HepG2 (cell line): ENCODE measurements around the gene ABCA3. TPM values are rescaled to one million over a fixed set of nuclear protein-coding genes. Genes with fewer than 3 reads are reported as not detected.

Source experiments
- AGO2 ChIP-seq: fragments of 200-400 bp; formaldehyde crosslinking; optimal IDR thresholded peaks from 2 replicates; pipeline ENCODE3; 2017; ENCODE audit warnings: mild to moderate bottlenecking, low read depth, low read length, moderate library complexity
- ARNT ChIP-seq: fragments of 450-650 bp; IDR thresholded peaks from 2 replicates; pipeline ENCODE4 v1.6.1; 2017
- CBX2 ChIP-seq, 2 experiments: fragments of 200-600 bp in 1 of 2; sonication (generic); formaldehyde crosslinking in 1 of 2; IDR thresholded peaks; 2 replicates each; pipeline versions ENCODE4 v1.7.0 to v1.8.1; 2018 to 2022; ENCODE audit warnings: low read depth in 2 of 2, low read length in 1 of 2, mild to moderate bottlenecking in 1 of 2, missing genetic modification reagents in 1 of 2
- GABPA ChIP-seq, 2 experiments: IDR thresholded peaks; 2 replicates each; pipeline ENCODE4 v1.6.1; 2011 to 2016; ENCODE audit warnings: low read depth in 2 of 2, low read length in 1 of 2, missing biosample characterization in 1 of 2, missing genetic modification characterization in 1 of 2
- KDM6A ChIP-seq: IDR thresholded peaks from 2 replicates; pipeline ENCODE4 v1.6.1; 2016; ENCODE audit warnings: low read depth
- MBNL3 ChIP-seq: fragments of 250-450 bp; sonication (Bioruptor Pico); conservative IDR thresholded peaks from 2 replicates; pipeline ENCODE4 v1.8.0; 2022; ENCODE audit warnings: mild to moderate bottlenecking, inconsistent platforms
- MTA3 ChIP-seq: sonication (generic); formaldehyde crosslinking; IDR thresholded peaks from 2 replicates; pipeline ENCODE4 v1.4.0; 2020; ENCODE audit warnings: missing genetic modification reagents
- NFATC3 ChIP-seq: sonication (generic); formaldehyde crosslinking; IDR thresholded peaks from 2 replicates; pipeline ENCODE4 v1.5.1; 2020; ENCODE audit warnings: mild to moderate bottlenecking, missing genetic modification reagents
- NONO ChIP-seq, 2 experiments: fragments of 450-650 bp in 1 of 2; sonication (generic) in 1 of 2; formaldehyde crosslinking in 1 of 2; IDR thresholded peaks in 1 of 2; conservative IDR thresholded peaks in 1 of 2; 2 replicates each; pipeline versions ENCODE4 v1.6.1 to v1.8.0; 2017 to 2022; ENCODE audit warnings: mild to moderate bottlenecking in 1 of 2, missing genetic modification reagents in 1 of 2, moderate library complexity in 1 of 2
- NPAS2 ChIP-seq: sonication (generic); formaldehyde crosslinking; IDR thresholded peaks from 2 replicates; pipeline ENCODE4 v1.8.0; 2022; ENCODE audit warnings: mild to moderate bottlenecking, missing genetic modification reagents, borderline replicate concordance
- NR2C2 ChIP-seq: sonication (generic); formaldehyde crosslinking; IDR thresholded peaks from 2 replicates; pipeline ENCODE4 v1.4.0; 2020; ENCODE audit warnings: missing genetic modification reagents, mild to moderate bottlenecking, moderate library complexity, borderline replicate concordance
- PAF1 ChIP-seq: IDR thresholded peaks from 2 replicates; pipeline ENCODE4 v1.6.1; 2016; ENCODE audit warnings: missing genetic modification reagents, missing compliant biosample characterization
- PLRG1 ChIP-seq: fragments of 450-650 bp; conservative IDR thresholded peaks from 2 replicates; pipeline ENCODE4 v1.6.1; 2016
- POLR2AphosphoS2 ChIP-seq: IDR thresholded peaks from 2 replicates; pipeline ENCODE4 v1.6.1; 2011; ENCODE audit warnings: low read depth, low read length, improper control_type of control experiment
- SRSF1 ChIP-seq: fragments of 200-400 bp; formaldehyde crosslinking; optimal IDR thresholded peaks from 2 replicates; pipeline ENCODE3; 2017; ENCODE audit warnings: mild to moderate bottlenecking, low read depth, low read length, moderate library complexity
- THYN1 ChIP-seq: sonication (generic); formaldehyde crosslinking; IDR thresholded peaks from 2 replicates; pipeline ENCODE4 v1.8.1; 2023; ENCODE audit warnings: low read depth, mild to moderate bottlenecking, moderate library complexity, missing genetic modification reagents, borderline replicate concordance
- TP53 ChIP-seq: sonication (generic); formaldehyde crosslinking; conservative IDR thresholded peaks from 2 replicates; pipeline ENCODE4 v1.4.0; 2020; ENCODE audit warnings: missing genetic modification reagents
- ZBTB21 ChIP-seq: sonication (generic); formaldehyde crosslinking; IDR thresholded peaks from 2 replicates; pipeline ENCODE4 v1.4.0; 2020; ENCODE audit warnings: missing genetic modification reagents
- ZNF350 ChIP-seq: sonication (generic); formaldehyde crosslinking; IDR thresholded peaks from 2 replicates; pipeline ENCODE4 v1.4.0; 2020; ENCODE audit warnings: mild to moderate bottlenecking, low read depth, missing genetic modification reagents, borderline replicate concordance
- ZNF724P ChIP-seq: sonication (generic); formaldehyde crosslinking; IDR thresholded peaks from 2 replicates; pipeline ENCODE4 v1.8.0; 2022; ENCODE audit warnings: missing genetic modification reagents, borderline replicate concordance
- ZNF772 ChIP-seq: sonication (generic); formaldehyde crosslinking; IDR thresholded peaks from 2 replicates; pipeline ENCODE4 v1.5.0; 2020; ENCODE audit warnings: mild to moderate bottlenecking, missing genetic modification reagents
- ZNF83 ChIP-seq: sonication (generic); formaldehyde crosslinking; IDR thresholded peaks from 2 replicates; pipeline ENCODE4 v1.4.0; 2020; ENCODE audit warnings: missing genetic modification reagents, mild to moderate bottlenecking, borderline replicate concordance
- ZNF878 ChIP-seq: sonication (generic); formaldehyde crosslinking; IDR thresholded peaks from 2 replicates; pipeline ENCODE4 v1.8.1; 2023; ENCODE audit warnings: mild to moderate bottlenecking, missing genetic modification reagents, moderate library complexity
- ZNF891 ChIP-seq: sonication (generic); formaldehyde crosslinking; IDR thresholded peaks from 2 replicates; pipeline ENCODE4 v1.5.0; 2020; ENCODE audit warnings: mild to moderate bottlenecking, missing genetic modification reagents
- polyA plus RNA-seq, 8 experiments: library from polyadenylated mRNA; depleted of rRNA in 3 of 8; stranded (reverse) in 7 of 8; unstranded in 1 of 8; fragments of >200 nt; fragmentation: Illumina TruSeq in 4 of 8; extraction: Trizol in 4 of 8; gene quantifications; 2 replicates each; pipeline versions ENCODE4 v1.2.1 to v1.2.3, GENCODE V29; 2011 to 2016; ENCODE audit warnings: low read depth in 4 of 8, missing spikeins in 1 of 8, mixed read lengths in 1 of 8; ENCODE audit not compliant: insufficient read depth in 1 of 8
- total RNA-seq, 5 experiments: library from RNA; depleted of rRNA; stranded (reverse); fragments of >200 nt; fragmentation: Illumina TruSeq; extraction: Trizol; gene quantifications; 2 replicates each; pipeline ENCODE4 v1.2.3, GENCODE V29; 2016; ENCODE audit warnings: low read depth in 1 of 5
- TF ChIP-seq, protein P1 (sequence below): IDR thresholded peaks from 2 replicates; pipeline ENCODE4 v1.6.1; 2016; ENCODE audit warnings: mild to moderate bottlenecking
- TF ChIP-seq, protein P2 (sequence below): IDR thresholded peaks from 2 replicates; pipeline ENCODE4 v1.6.1; 2012; ENCODE audit warnings: inconsistent platforms
- TF ChIP-seq, protein P3 (sequence below): sonication (generic); formaldehyde crosslinking; IDR thresholded peaks from 2 replicates; pipeline ENCODE4 v1.8.0; 2022; ENCODE audit warnings: mild to moderate bottlenecking, missing genetic modification reagents, borderline replicate concordance

ABCA3 gene
- total and polyA plus RNA-seq, 2 of the 13 experiments (the other 11 are each of a cell fraction or from before 2014, with no cell fraction given) = 0.60 to 1.5 TPM

DNA sequence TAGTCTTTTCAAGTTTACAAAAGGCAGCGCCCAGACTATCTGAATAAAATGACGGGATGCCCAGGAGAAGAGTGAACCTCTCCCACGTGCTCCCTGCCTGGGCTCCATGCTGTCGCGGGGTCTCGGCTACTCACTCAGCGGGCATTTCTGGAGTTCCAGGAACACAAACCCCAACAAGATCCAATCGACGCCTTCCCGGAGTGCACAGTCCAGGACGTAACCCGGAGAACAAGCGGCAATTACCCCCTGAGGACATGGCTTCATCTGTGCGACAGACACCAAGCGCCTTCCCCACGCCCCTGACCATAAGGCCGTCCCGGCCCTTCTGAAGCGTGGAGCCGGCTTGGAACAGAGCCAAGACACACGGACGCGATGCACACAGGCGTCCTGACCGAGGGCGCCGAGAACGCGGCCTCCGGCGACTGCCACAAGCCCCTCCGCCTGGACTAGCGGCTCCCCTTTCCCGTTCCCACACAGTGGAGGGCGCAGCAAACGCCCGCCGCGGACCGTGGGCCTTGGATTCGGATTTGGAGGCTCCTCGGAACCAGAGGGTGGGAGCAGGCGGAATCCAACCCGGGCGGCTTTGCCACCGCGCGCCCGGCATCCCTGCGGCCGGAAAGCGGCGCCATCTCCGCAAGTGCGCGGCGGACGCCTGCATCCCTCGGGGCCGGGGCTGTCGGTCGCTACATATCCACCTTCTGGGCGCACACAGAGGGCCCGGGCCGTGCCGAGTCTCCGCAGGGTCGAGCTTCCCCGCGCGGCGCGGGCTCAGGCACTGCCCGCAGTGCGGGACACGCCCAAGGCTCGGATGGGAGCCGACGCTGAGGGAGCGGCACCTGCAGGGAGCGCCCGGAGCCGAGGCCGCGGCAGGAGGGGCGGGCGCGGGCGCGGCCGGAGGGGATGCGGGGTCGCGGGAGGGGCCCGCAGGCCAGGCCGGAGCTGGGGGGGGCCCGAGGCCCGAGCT, 725 bp downstream of the ABCA3 start (continued):
- TF ChIP-seq NONO (IDR thresholded peaks at IDR 0.05) = no peak
- peak; percentile 49; the same call in 1 of the 2 replicates for TF ChIP-seq NONO (CRISPR knock-in tag; conservative IDR thresholded peaks at IDR 0.05)
- TF ChIP-seq NPAS2 (CRISPR knock-in tag) = no peak
- TF ChIP-seq PAF1 (CRISPR knock-in tag) = no peak
- 0 out of 2 replicates have a peak, but pooled peaks have one; percentile 39 for TF ChIP-seq ZNF878 (CRISPR knock-in tag)
- no peak; the same call in 1 of the 2 replicates for TF ChIP-seq NR2C2 (CRISPR knock-in tag)
- no peak for TF ChIP-seq ARNT
- 0 out of 2 replicates have a peak, but pooled peaks have one; percentile 64 for TF ChIP-seq CBX2 (IDR thresholded peaks at IDR 0.05; ENCODE audit: low read depth, low read length)
- TF ChIP-seq CBX2 (CRISPR knock-in tag; IDR thresholded peaks at IDR 0.05; ENCODE audit: low read depth) = no peak
- TF ChIP-seq POLR2AphosphoS2 = no peak
- TF ChIP-seq PLRG1 = no peak
- peak; percentile 40; the same call in 1 of the 2 replicates for TF ChIP-seq GABPA (IDR thresholded peaks at IDR 0.05; ENCODE audit: low read depth, low read length)
- TF ChIP-seq GABPA (CRISPR knock-in tag; IDR thresholded peaks at IDR 0.05; ENCODE audit: low read depth) = no peak
- TF ChIP-seq KDM6A = no peak
- peak; percentile 56; the same call in 1 of the 2 replicates for TF ChIP-seq ZNF350
- TF ChIP-seq, protein P1, sequence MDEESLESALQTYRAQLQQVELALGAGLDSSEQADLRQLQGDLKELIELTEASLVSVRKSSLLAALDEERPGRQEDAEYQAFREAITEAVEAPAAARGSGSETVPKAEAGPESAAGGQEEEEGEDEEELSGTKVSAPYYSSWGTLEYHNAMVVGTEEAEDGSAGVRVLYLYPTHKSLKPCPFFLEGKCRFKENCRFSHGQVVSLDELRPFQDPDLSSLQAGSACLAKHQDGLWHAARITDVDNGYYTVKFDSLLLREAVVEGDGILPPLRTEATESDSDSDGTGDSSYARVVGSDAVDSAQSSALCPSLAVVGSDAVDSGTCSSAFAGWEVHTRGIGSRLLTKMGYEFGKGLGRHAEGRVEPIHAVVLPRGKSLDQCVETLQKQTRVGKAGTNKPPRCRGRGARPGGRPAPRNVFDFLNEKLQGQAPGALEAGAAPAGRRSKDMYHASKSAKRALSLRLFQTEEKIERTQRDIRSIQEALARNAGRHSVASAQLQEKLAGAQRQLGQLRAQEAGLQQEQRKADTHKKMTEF (CRISPR knock-in tag) = peak; percentile 50; the same call in 1 of the 2 replicates
- TF ChIP-seq ZNF83 = no peak
- TF ChIP-seq SRSF1 = no peak
- TF ChIP-seq MBNL3 (CRISPR knock-in tag) = no peak
- no peak for TF ChIP-seq AGO2
- 0 out of 2 replicates have a peak, but pooled peaks have one; percentile 49 for TF ChIP-seq ZNF891 (CRISPR knock-in tag)
- no peak for TF ChIP-seq THYN1 (CRISPR knock-in tag)
- TF ChIP-seq ZNF724P (CRISPR knock-in tag) = no peak
- no peak; the same call in 1 of the 2 replicates for TF ChIP-seq ZNF772 (CRISPR knock-in tag)
- TF ChIP-seq NFATC3 (CRISPR knock-in tag) = 0 out of 2 replicates have a peak, but pooled peaks have one; percentile 75
- TF ChIP-seq, protein P2, sequence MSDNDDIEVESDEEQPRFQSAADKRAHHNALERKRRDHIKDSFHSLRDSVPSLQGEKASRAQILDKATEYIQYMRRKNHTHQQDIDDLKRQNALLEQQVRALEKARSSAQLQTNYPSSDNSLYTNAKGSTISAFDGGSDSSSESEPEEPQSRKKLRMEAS = peak; percentile 68
- TF ChIP-seq, protein P3, sequence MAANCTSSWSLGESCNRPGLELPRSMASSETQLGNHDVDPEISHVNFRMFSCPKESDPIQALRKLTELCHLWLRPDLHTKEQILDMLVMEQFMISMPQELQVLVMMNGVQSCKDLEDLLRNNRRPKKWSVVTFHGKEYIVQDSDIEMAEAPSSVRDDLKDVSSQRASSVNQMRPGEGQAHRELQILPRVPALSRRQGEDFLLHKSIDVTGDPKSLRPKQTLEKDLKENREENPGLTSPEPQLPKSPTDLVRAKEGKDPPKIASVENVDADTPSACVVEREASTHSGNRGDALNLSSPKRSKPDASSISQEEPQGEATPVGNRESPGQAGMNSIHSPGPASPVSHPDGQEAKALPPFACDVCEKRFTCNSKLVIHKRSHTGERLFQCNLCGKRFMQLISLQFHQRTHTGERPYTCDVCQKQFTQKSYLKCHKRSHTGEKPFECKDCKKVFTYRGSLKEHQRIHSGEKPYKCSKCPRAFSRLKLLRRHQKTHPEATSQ (CRISPR knock-in tag) = 0 out of 2 replicates have a peak, but pooled peaks have one; percentile 28
- no peak for TF ChIP-seq TP53
- no peak for TF ChIP-seq ZBTB21 (CRISPR knock-in tag)
- no peak for TF ChIP-seq MTA3 (CRISPR knock-in tag)
